Epithelial cell of esophagus (primary cell): ENCODE results near the gene FOXC2.

ENCODE experiments used
- DNase-seq: peaks from one replicate; pipeline ENCODE4 v3.0.0; 2010; ENCODE audit warnings: low read depth
- H3K4me3 ChIP-seq: 2 replicates; pipeline ENCODE4 v1.5.1; 2011; ENCODE audit warnings: mild to moderate bottlenecking, low read length, control low read depth
- CTCF ChIP-seq: IDR thresholded peaks from 2 replicates; pipeline ENCODE4 v1.5.1; 2011; ENCODE audit warnings: low read depth, mild to moderate bottlenecking, low read length, control low read depth, inconsistent platforms; ENCODE audit not compliant: insufficient read depth; ENCODE audit errors: missing control alignments

Gene FOXC2

GRCh38 chr16:86554917-86555703 lies 11.5 kb upstream of the FOXC2 start, which contains the start of gene MTHFSD:
Gene MTHFSD (minus strand): TSS chr16:86555235. CDS start chr16:86555184, 51 bp downstream.
- TF ChIP-seq CTCF: no peak
- H3K4me3 ChIP-seq: peak within 1 kb of the TSS; percentile 99
- DNase-seq: peak; percentile 92

GRCh38 chr16:86555704-86556075 lies 10.9 kb upstream of the FOXC2 start:
- no peak for TF ChIP-seq CTCF
- peak overlapping the region; percentile 99 for H3K4me3 ChIP-seq
- DNase-seq: no peak

- no peak for TF ChIP-seq CTCF
- H3K4me3 ChIP-seq: no peak overlapping the region
- DNase-seq: no peak
These were observed 10.1 kb upstream of the FOXC2 start for GRCh38 chr16:86556576-86556975.

- H3K4me3 ChIP-seq: no peak overlapping the region
- no peak for TF ChIP-seq CTCF
- DNase-seq: no peak
These were observed 9.0 kb upstream of the FOXC2 start for GRCh38 chr16:86557587-86557986.

GRCh38 chr16:86558355-86559193 lies 8.1 kb upstream of the FOXC2 start:
- H3K4me3 ChIP-seq: no peak overlapping the region
- DNase-seq: no peak
- TF ChIP-seq CTCF: no peak

- TF ChIP-seq CTCF: no peak
- no peak for DNase-seq
These were observed 6.8 kb upstream of the FOXC2 start for GRCh38 chr16:86559802-86560305.

GRCh38 chr16:86562356-86562755 lies 4.3 kb upstream of the FOXC2 start:
- peak; percentile 55 for DNase-seq
- no peak overlapping the region for H3K4me3 ChIP-seq
- no peak for TF ChIP-seq CTCF

More at GRCh38 chr16:86559802-86560305, 6.8 kb upstream of the FOXC2 start:
- no peak overlapping the region for H3K4me3 ChIP-seq
